Measurements from ENCODE around the gene DPYSL3.
A peak's percentile ranks its signal among the peaks of the same experiment; 100 is the strongest.

DPYSL3 gene

GRCh38 chr5:147439254-147439653 is 70.6 kb downstream of the DPYSL3 start:
- no peak overlapping the region for H3K4me3 ChIP-seq (ENCODE audit: low read depth, low read length)
- no peak for TF ChIP-seq CTCF (IDR thresholded peaks at IDR 0.05; ENCODE audit: low read depth, low read length)
- TF ChIP-seq POLR2A (IDR thresholded peaks at IDR 0.05; ENCODE audit: extremely low read depth, insufficient read length) = no peak
- no peak for TF ChIP-seq MAX (IDR thresholded peaks at IDR 0.05; ENCODE audit: low read depth, low read length)
- no peak for TF ChIP-seq MYC (IDR thresholded peaks at IDR 0.05; ENCODE audit: low read depth, low read length)
- peak; percentile 43 for DNase-seq (ENCODE audit: low read depth)

- DNase-seq (ENCODE audit: low read depth) = peak; percentile 89
- no peak overlapping the region for H3K4me3 ChIP-seq (ENCODE audit: low read depth, low read length)
- TF ChIP-seq POLR2A (IDR thresholded peaks at IDR 0.05; ENCODE audit: extremely low read depth, insufficient read length) (no peak), MAX (IDR thresholded peaks at IDR 0.05; ENCODE audit: low read depth, low read length) (no peak)
Observed at GRCh38 chr5:147437161-147437596, 72.7 kb downstream of the DPYSL3 start.

GRCh38 chr5:147436596-147436995 is 73.3 kb downstream of the DPYSL3 start:
- DNase-seq (ENCODE audit: low read depth) = peak; percentile 34
- H3K4me3 ChIP-seq (ENCODE audit: low read depth, low read length) = no peak overlapping the region
- no peak for TF ChIP-seq MAX (IDR thresholded peaks at IDR 0.05; ENCODE audit: low read depth, low read length)
- TF ChIP-seq CTCF (IDR thresholded peaks at IDR 0.05; ENCODE audit: low read depth, low read length) = no peak
- TF ChIP-seq POLR2A (IDR thresholded peaks at IDR 0.05; ENCODE audit: extremely low read depth, insufficient read length) = no peak
- TF ChIP-seq MYC (IDR thresholded peaks at IDR 0.05; ENCODE audit: low read depth, low read length) = no peak

- no peak for DNase-seq (ENCODE audit: low read depth)
- H3K4me3 ChIP-seq (ENCODE audit: low read depth, low read length) = no peak overlapping the region
- TF ChIP-seq MAX (IDR thresholded peaks at IDR 0.05; ENCODE audit: low read depth, low read length) (no peak), MYC (IDR thresholded peaks at IDR 0.05; ENCODE audit: low read depth, low read length) (no peak), POLR2A (IDR thresholded peaks at IDR 0.05; ENCODE audit: extremely low read depth, insufficient read length) (no peak), CTCF (IDR thresholded peaks at IDR 0.05; ENCODE audit: low read depth, low read length) (no peak)
Observed at GRCh38 chr5:147434049-147434448, 75.8 kb downstream of the DPYSL3 start.

GRCh38 chr5:147432323-147432722 is 77.5 kb downstream of the DPYSL3 start:
- no peak overlapping the region for H3K4me3 ChIP-seq (ENCODE audit: low read depth, low read length)
- no peak for TF ChIP-seq MYC (IDR thresholded peaks at IDR 0.05; ENCODE audit: low read depth, low read length)
- no peak for TF ChIP-seq MAX (IDR thresholded peaks at IDR 0.05; ENCODE audit: low read depth, low read length)
- TF ChIP-seq CTCF (IDR thresholded peaks at IDR 0.05; ENCODE audit: low read depth, low read length) = no peak
- no peak for TF ChIP-seq POLR2A (IDR thresholded peaks at IDR 0.05; ENCODE audit: extremely low read depth, insufficient read length)
- DNase-seq (ENCODE audit: low read depth) = no peak

GRCh38 chr5:147431586-147431985 is 78.3 kb downstream of the DPYSL3 start:
- TF ChIP-seq MAX (IDR thresholded peaks at IDR 0.05; ENCODE audit: low read depth, low read length) (no peak), POLR2A (IDR thresholded peaks at IDR 0.05; ENCODE audit: extremely low read depth, insufficient read length) (no peak), CTCF (IDR thresholded peaks at IDR 0.05; ENCODE audit: low read depth, low read length) (no peak), MYC (IDR thresholded peaks at IDR 0.05; ENCODE audit: low read depth, low read length) (no peak)
- no peak overlapping the region for H3K4me3 ChIP-seq (ENCODE audit: low read depth, low read length)
- DNase-seq (ENCODE audit: low read depth) = peak; percentile 10

All from NB4 (cell line).